ENCODE data around the gene ZBTB16.

The ZBTB16 gene

DNA sequence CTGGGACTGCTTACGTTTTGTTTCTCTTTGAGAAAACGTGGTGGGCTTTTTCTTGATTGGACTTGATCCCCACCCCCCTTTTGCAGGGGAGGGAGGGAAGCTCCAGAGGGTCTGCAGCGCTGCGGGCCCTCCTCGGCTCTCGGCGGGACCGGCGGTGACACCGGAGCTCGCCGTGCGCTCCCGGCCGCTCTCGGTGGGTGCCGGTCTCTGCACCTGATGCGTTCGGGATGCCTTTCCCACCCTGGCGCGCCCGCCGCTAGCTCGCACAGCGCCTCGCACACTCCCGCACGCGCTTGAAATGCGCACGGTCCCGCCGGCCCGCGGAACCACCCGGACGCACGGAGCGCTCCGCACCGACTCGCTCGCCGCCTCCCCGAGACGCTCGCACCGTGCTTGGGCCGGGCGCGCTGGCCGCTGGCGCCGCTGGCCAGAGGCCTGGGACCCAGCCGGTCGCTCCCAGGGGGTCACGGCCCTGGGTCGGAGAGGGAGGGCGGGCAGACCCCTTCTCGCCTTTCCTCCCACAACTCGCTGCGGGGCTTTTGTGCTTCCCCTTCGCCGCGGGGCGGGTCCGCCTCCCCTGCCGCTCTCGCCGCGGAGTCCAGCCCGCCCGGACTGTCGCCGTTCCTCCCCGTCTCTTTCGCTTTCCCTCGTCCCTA is 1.0 kb downstream of the ZBTB16 start:
- Histone ChIP-seq H3K4me3 (IDR thresholded peaks at IDR 0.05; ENCODE audit: insufficient read depth, low read depth, low read length) (no peak overlapping the region), H2AFZ (ENCODE audit: low read depth) (no peak overlapping the region), H3K4me2 (no peak overlapping the region), H4K20me1 (ENCODE audit: insufficient read depth) (no peaks in the 10 kb centered on the region), H3K27ac (no peak overlapping the region), H3K4me1 (ENCODE audit: low read depth, poor library complexity, severe bottlenecking) (no peaks in the 10 kb centered on the region), H3K27me3 (ENCODE audit: insufficient read depth, low read depth) (no peaks in the 10 kb centered on the region), H3K79me2 (ENCODE audit: insufficient read depth, low read depth) (no peaks in the 10 kb centered on the region), H3K9ac (no peak overlapping the region), H3K36me3 (ENCODE audit: insufficient read depth) (no peaks in the 10 kb centered on the region)
- no peak for TF ChIP-seq CTCF (conservative IDR thresholded peaks at IDR 0.05; ENCODE audit: low read depth, low read length)

DNA sequence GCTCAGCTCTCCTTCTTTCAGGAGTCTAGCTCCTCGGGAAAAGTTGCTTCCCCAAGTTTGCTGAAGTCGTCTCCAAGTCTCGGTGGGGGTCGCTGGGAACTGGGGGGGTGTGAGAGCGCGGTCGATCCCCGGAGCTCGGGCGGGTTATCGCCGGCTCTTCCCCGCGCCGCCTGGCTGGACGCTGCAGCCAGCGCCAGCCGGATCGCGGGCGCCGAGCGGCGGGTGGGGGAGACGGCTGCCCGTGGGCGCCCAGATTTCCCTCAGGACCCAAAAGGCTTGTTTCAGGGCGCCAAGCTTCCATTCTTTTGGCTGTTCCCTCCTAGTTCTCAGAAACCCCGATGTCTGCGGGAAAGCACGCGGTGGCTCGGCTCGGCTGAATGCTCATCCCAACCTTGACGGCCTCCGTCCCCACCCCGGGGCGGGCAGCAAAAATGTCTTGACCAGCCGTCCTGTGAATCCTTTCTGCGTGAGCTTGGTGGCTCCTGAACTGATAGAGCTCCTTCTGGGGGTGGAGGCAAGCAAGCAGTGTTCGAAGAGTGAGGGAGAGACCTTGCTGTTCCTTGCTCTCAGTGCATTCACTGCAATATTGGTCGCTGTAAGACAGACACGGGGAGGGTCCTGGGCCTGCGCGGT is 1.7 kb downstream of the ZBTB16 start:
- no peaks in the 10 kb centered on the region for H3K79me2 ChIP-seq (ENCODE audit: insufficient read depth, low read depth)
- no peak overlapping the region for H3K4me2 ChIP-seq
- H3K9ac ChIP-seq: no peak overlapping the region
- H3K36me3 ChIP-seq (ENCODE audit: insufficient read depth): no peaks in the 10 kb centered on the region
- no peak for TF ChIP-seq CTCF (conservative IDR thresholded peaks at IDR 0.05; ENCODE audit: low read depth, low read length)
- no peaks in the 10 kb centered on the region for H3K27me3 ChIP-seq (ENCODE audit: insufficient read depth, low read depth)
- H3K27ac ChIP-seq: no peak overlapping the region
- H2AFZ ChIP-seq (ENCODE audit: low read depth): no peak overlapping the region
- H3K4me3 ChIP-seq (IDR thresholded peaks at IDR 0.05; ENCODE audit: insufficient read depth, low read depth, low read length): no peak overlapping the region
- H3K4me1 ChIP-seq (ENCODE audit: low read depth, poor library complexity, severe bottlenecking): no peaks in the 10 kb centered on the region
- no peaks in the 10 kb centered on the region for H4K20me1 ChIP-seq (ENCODE audit: insufficient read depth)

DNA sequence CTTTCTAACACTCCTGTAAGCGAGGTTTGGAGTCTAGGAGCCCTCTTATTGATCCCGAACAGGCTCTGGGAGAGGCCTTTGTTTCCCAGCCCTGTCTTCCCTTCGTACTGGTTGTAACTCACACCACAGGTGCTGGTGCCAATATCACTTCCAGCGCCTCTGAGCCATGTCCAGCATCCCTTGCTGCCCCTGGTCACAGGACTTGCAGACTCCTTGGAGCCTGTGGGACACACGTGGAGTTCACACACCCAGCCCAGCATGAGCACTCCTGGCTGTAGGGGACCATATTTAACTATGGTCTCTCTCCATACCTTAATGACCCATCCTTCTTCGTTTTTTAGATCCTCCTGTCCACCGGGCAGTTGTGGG is 2.2 kb downstream of the ZBTB16 start:
- no peak overlapping the region for H3K4me2 ChIP-seq
- H3K4me1 ChIP-seq (ENCODE audit: low read depth, poor library complexity, severe bottlenecking): no peaks in the 10 kb centered on the region
- H2AFZ ChIP-seq (ENCODE audit: low read depth): no peak overlapping the region
- no peak for TF ChIP-seq CTCF (conservative IDR thresholded peaks at IDR 0.05; ENCODE audit: low read depth, low read length)
- H3K27ac ChIP-seq: no peak overlapping the region
- H3K9ac ChIP-seq: no peak overlapping the region
- H3K27me3 ChIP-seq (ENCODE audit: insufficient read depth, low read depth): no peaks in the 10 kb centered on the region
- H3K4me3 ChIP-seq (IDR thresholded peaks at IDR 0.05; ENCODE audit: insufficient read depth, low read depth, low read length): no peak overlapping the region
- no peaks in the 10 kb centered on the region for H3K36me3 ChIP-seq (ENCODE audit: insufficient read depth)
- no peaks in the 10 kb centered on the region for H4K20me1 ChIP-seq (ENCODE audit: insufficient read depth)
- H3K79me2 ChIP-seq (ENCODE audit: insufficient read depth, low read depth): no peaks in the 10 kb centered on the region

GRCh38 chr11:114062272-114062671 is 2.8 kb downstream of the ZBTB16 start:
- H3K4me1 ChIP-seq (ENCODE audit: low read depth, poor library complexity, severe bottlenecking): no peaks in the 10 kb centered on the region
- H2AFZ ChIP-seq (ENCODE audit: low read depth): no peak overlapping the region
- no peak overlapping the region for H3K27ac ChIP-seq
- H4K20me1 ChIP-seq (ENCODE audit: insufficient read depth): no peaks in the 10 kb centered on the region
- H3K27me3 ChIP-seq (ENCODE audit: insufficient read depth, low read depth): no peaks in the 10 kb centered on the region
- TF ChIP-seq CTCF (conservative IDR thresholded peaks at IDR 0.05; ENCODE audit: low read depth, low read length): no peak
- H3K36me3 ChIP-seq (ENCODE audit: insufficient read depth): no peaks in the 10 kb centered on the region
- H3K79me2 ChIP-seq (ENCODE audit: insufficient read depth, low read depth): no peaks in the 10 kb centered on the region
- H3K4me3 ChIP-seq (IDR thresholded peaks at IDR 0.05; ENCODE audit: insufficient read depth, low read depth, low read length): no peak overlapping the region
- no peak overlapping the region for H3K9ac ChIP-seq
- H3K4me2 ChIP-seq: no peak overlapping the region
